Uterus (tissue), 2 donors: ENCODE results near the gene CMTM7.

ENCODE experiments used
- CTCF ChIP-seq, 4 experiments: fragments of 200-600 bp in 2 of 4; fragments of 450-650 bp in 2 of 4; sonication (generic) in 2 of 4; IDR thresholded peaks; one replicate each; pipeline ENCODE4 v1.5.1; 2016 to 2019; ENCODE audit warnings: antibody characterized with exemption in 4 of 4, mild to moderate bottlenecking in 2 of 4, moderate library complexity in 1 of 4
- POLR2A ChIP-seq, 2 donors: fragments of 450-650 bp; IDR thresholded peaks; one replicate each; pipeline ENCODE4 v1.6.1; 2016; ENCODE audit warnings: antibody characterized with exemption in 2 of 2, mild to moderate bottlenecking in 1 of 2, moderate library complexity in 1 of 2

- no peak for TF ChIP-seq CTCF (IDR thresholded peaks at IDR 0.05)
- no peak for TF ChIP-seq POLR2A (IDR thresholded peaks at IDR 0.05)
These were observed 61.7 kb downstream of the CMTM7 start for GRCh38 chr3:32453346-32453745.
